Activated T-helper 9 cell treated with anti-CD3 and anti-CD28 coated beads, Interleukin-2, amount 50 U/mL, for 16 hours (primary cell): ENCODE data around the gene SULT1A2.
"Not testable (repeated sequence)": the region's sequence is repeated elsewhere in the genome, so short reads cannot be mapped to it uniquely, and the experiment has no call there.

Source experiments
- DNase-seq: peaks from one replicate; pipeline ENCODE4 v3.0.0-alpha.2; 2020; ENCODE audit warnings: low read depth

Gene SULT1A2

GRCh38 chr16:28609631-28610594, 13.1 kb upstream of the SULT1A2 start, which contains the start of gene SULT1A1:
TSS of gene SULT1A1 (minus strand) at chr16:28610044. CDS start at chr16:28608855, 1,189 bp downstream.
- DNase-seq: no peak

- DNase-seq: not testable (repeated sequence)
Observed at GRCh38 chr16:28608867-28609596, 12.2 kb upstream of the SULT1A2 start.

- not testable (repeated sequence) for DNase-seq
Observed at GRCh38 chr16:28608496-28608808, 11.6 kb upstream of the SULT1A2 start.

GRCh38 chr16:28607681-28608495, 11.0 kb upstream of the SULT1A2 start:
- DNase-seq: not testable (repeated sequence)

- no peak for DNase-seq
Observed at GRCh38 chr16:28607116-28607623, 10.3 kb upstream of the SULT1A2 start.

- no peak for DNase-seq
Observed at GRCh38 chr16:28606291-28607115, 9.7 kb upstream of the SULT1A2 start.

GRCh38 chr16:28604186-28604565, 7.3 kb upstream of the SULT1A2 start:
- no peak for DNase-seq

- DNase-seq: no peak
Observed at GRCh38 chr16:28603381-28604185, 6.7 kb upstream of the SULT1A2 start.

- no peak for DNase-seq
Observed at GRCh38 chr16:28602529-28602928, 5.7 kb upstream of the SULT1A2 start.

GRCh38 chr16:28602062-28602461, 5.2 kb upstream of the SULT1A2 start:
- DNase-seq: not testable (repeated sequence)

GRCh38 chr16:28601589-28601988, 4.7 kb upstream of the SULT1A2 start:
- DNase-seq: not testable (repeated sequence)

- DNase-seq: not testable (repeated sequence)
Observed at GRCh38 chr16:28600965-28601364, 4.1 kb upstream of the SULT1A2 start.

GRCh38 chr16:28599377-28600285, 2.8 kb upstream of the SULT1A2 start:
- not testable (repeated sequence) for DNase-seq

GRCh38 chr16:28597692-28598261, 927 bp upstream of the SULT1A2 start:
- no peak for DNase-seq

GRCh38 chr16:28596115-28596630, 677 bp downstream of the SULT1A2 start:
- DNase-seq: no peak

GRCh38 chr16:28595451-28595850, 1.4 kb downstream of the SULT1A2 start:
- not testable (repeated sequence) for DNase-seq

- DNase-seq: no peak
Observed at GRCh38 chr16:28592979-28593553, 3.8 kb downstream of the SULT1A2 start.

- DNase-seq: no peak
Observed at GRCh38 chr16:28592511-28592910, 4.3 kb downstream of the SULT1A2 start.
